GM06990 (cell line): Measurements from ENCODE around the gene PPP1R12B.
"Not testable (repeated sequence)": the region's sequence is repeated elsewhere in the genome, so short reads cannot be mapped to it uniquely, and the experiment has no call there.

ENCODE experiments used
- DNase-seq: peaks from one replicate; pipeline ENCODE4 v3.0.0-alpha.2; 2011; ENCODE audit not compliant: insufficient read length; ENCODE audit errors: extremely low read depth
- H3K27me3 ChIP-seq: replicated peaks from 2 replicates; pipeline ENCODE4 v1.6.0; 2011; ENCODE audit warnings: low read length; ENCODE audit not compliant: control insufficient read depth, insufficient read depth
- H3K36me3 ChIP-seq: 2 replicates; pipeline ENCODE4 v1.5.1; 2011; ENCODE audit warnings: low read length; ENCODE audit not compliant: control insufficient read depth, insufficient read depth
- H3K4me3 ChIP-seq: replicated peaks from 2 replicates; pipeline ENCODE4 v1.5.1; 2011; ENCODE audit warnings: low read depth, mild to moderate bottlenecking, control low read depth, low read length
- CTCF ChIP-seq: IDR thresholded peaks from 2 replicates; pipeline ENCODE4 v1.5.1; 2011; ENCODE audit warnings: low read length, control low read depth, mild to moderate bottlenecking, inconsistent platforms; ENCODE audit not compliant: insufficient read depth, poor library complexity, severe bottlenecking

The PPP1R12B gene

GRCh38 chr1:202605515-202605914 is 257.0 kb downstream of the PPP1R12B start:
- DNase-seq, result no peak
- no peaks in the 10 kb centered on the region for H3K27me3 ChIP-seq
- TF ChIP-seq CTCF, result no peak

DNA sequence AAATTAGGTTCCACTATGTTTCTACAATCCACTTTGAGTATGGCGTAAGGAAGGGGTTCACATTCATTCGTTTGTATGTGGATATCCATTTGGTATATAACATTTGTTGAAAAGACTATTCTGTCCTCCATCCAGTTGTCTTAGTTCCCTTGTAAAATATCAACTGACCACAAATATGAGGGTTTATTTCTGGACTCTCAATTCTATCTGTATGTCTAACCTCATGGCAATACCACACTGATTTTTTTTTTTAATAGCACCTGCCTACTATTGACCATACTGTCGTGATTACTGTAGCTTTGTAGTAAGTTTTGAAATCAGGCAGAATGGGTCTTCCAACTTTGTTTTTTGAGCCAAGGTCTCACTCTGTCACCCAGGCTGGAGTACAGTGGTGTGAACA is 263.5 kb downstream of the PPP1R12B start:
- H3K4me3 ChIP-seq, DNase-seq, H3K27me3 ChIP-seq, H3K36me3 ChIP-seq: not testable (repeated sequence)

More at GRCh38 chr1:202605515-202605914, 257.0 kb downstream of the PPP1R12B start:
- no peaks in the 10 kb centered on the region for H3K36me3 ChIP-seq
- H3K4me3 ChIP-seq, result no peak overlapping the region

DNA sequence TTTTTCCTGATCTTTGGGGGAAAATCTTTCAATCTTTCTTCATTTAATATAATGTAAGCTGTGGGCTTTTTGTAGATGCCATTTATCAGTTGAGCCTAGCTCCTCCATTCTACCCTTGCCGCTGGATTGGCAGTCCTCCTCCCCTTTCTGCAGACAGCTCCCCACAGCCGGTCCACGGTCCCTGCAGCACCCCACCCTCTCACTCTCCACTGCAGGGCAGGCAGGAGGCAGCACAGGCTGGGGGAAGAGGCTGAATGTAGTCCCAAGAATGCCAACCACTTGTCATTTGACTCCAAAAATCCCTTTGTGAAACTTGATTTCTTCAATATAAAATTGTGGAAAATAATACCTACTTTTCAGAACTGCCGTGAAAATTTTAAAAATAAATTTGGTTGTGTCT is 265.1 kb downstream of the PPP1R12B start:
- Histone ChIP-seq H3K27me3 (no peaks in the 10 kb centered on the region), H3K4me3 (no peak overlapping the region), H3K36me3 (no peaks in the 10 kb centered on the region)
- no peak for TF ChIP-seq CTCF
- no peak for DNase-seq

- not testable (repeated sequence) for H3K4me3 ChIP-seq, H3K36me3 ChIP-seq, DNase-seq, H3K27me3 ChIP-seq
- TF ChIP-seq CTCF, result peak; percentile 12
Measured at GRCh38 chr1:202614363-202615207, 266.1 kb downstream of the PPP1R12B start.

DNA sequence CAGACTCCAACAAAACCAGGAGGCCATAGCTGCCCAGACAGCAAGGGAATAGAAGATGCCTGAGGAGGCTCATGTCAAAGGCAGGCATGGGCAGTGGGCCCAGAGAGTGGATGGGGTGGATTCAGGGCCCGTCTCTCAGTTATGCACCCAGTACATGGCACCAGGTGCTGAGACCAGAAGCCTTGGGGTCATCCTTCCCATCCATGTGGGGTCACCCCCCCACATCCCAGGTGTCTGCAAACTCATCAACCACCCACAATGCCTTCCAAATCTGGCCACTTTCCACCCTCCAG is 266.7 kb downstream of the PPP1R12B start:
- not testable (repeated sequence) for H3K27me3 ChIP-seq, DNase-seq, H3K4me3 ChIP-seq, H3K36me3 ChIP-seq

DNA sequence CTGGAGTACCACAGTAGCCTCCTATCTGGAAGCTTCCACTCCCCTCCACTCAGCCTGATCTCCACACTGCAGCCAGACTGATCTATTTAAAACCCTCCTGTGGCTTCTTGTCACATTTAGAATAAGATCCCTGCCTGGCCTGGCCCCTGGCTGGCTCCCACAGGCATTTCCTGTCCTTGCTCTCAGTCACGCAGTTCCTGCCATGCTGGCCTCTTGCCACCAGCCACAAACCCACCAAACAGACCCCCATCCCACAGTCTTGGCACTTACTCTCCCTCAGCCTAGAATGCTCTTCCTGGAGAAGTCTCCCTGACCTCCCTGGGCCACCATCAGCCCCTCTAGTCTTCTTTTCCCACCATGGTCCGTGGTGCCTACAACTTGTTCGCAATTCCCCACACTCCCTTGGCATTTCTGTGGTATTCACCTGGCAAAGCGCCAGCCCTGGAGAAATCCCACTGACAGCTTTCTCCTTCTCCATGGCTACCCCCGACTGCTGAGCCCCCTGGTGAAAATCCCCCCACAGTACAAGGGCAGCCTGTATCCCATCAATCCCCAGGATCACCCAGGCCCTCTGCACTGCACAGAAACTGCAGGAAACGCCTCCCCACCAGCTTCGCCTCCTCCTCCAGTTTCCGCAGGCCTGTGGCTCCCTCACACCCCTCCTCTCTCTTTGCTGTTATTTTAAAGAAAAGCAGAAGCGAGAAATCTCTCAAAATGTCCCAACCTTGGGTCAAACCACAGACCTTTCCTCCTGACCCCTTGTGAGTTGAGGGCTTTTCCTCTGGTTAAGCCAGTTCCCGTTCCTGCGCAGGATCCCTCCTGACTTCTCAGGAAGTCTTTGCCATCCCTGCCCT is 267.2 kb downstream of the PPP1R12B start:
- Histone ChIP-seq H3K27me3 (no peaks in the 10 kb centered on the region), H3K4me3 (peak overlapping the region; percentile 1; the same call in 1 of the 2 replicates), H3K36me3 (no peaks in the 10 kb centered on the region)
- peak; percentile 61 for DNase-seq
- no peak for TF ChIP-seq CTCF
